Endodermal cell (in vitro differentiated cells): ENCODE data around the gene LGR6. TPM values are rescaled to one million over a fixed set of nuclear protein-coding genes. Genes with fewer than 3 reads are reported as not detected.

ENCODE experiments used
- DNase-seq: peaks from one replicate; pipeline ENCODE4 v3.0.0-alpha.2; 2017
- H3K27ac ChIP-seq: 2 replicates; pipeline ENCODE4 v1.5.1; 2013; ENCODE audit warnings: mild to moderate bottlenecking, low read depth, low read length, moderate library complexity
- H3K27me3 ChIP-seq: 2 replicates; pipeline ENCODE4 v1.6.1; 2013; ENCODE audit warnings: mild to moderate bottlenecking, low read length, moderate library complexity; ENCODE audit not compliant: insufficient read depth, control insufficient read depth, poor library complexity, severe bottlenecking
- H3K36me3 ChIP-seq: 2 replicates; pipeline ENCODE4 v1.7.0; 2013; ENCODE audit warnings: mild to moderate bottlenecking, low read length, moderate library complexity; ENCODE audit not compliant: control insufficient read depth, insufficient read depth
- H3K4me1 ChIP-seq: one replicate; pipeline ENCODE4 v1.7.0; 2013; ENCODE audit warnings: low read length; ENCODE audit not compliant: control insufficient read depth, insufficient read depth
- H3K4me3 ChIP-seq: 2 replicates; pipeline ENCODE4 v1.5.1; 2013; ENCODE audit warnings: mild to moderate bottlenecking, low read length, moderate library complexity
- H3K9ac ChIP-seq: 2 replicates; pipeline ENCODE4 v1.6.1; 2013; ENCODE audit warnings: mild to moderate bottlenecking, low read length, moderate library complexity; ENCODE audit not compliant: poor library complexity, severe bottlenecking; ENCODE audit errors: extremely low read depth
- H3K9me3 ChIP-seq: 2 replicates; pipeline ENCODE4 v1.6.1; 2013; ENCODE audit warnings: mild to moderate bottlenecking, low read length, moderate library complexity; ENCODE audit not compliant: control insufficient read depth
- H3K27ac Mint-ChIP-seq: 2 replicates; pipeline ENCODE4 v1.8.0; 2020; ENCODE audit warnings: mixed read lengths
- H3K27me3 Mint-ChIP-seq: 2 replicates; pipeline ENCODE4 v1.8.0; 2021; ENCODE audit warnings: mild to moderate bottlenecking, mixed read lengths; ENCODE audit not compliant: insufficient read depth
- H3K36me3 Mint-ChIP-seq: 2 replicates; pipeline ENCODE4 v1.8.0; 2020; ENCODE audit warnings: low read depth, mixed read lengths
- H3K4me1 Mint-ChIP-seq: 2 replicates; pipeline ENCODE4 v1.8.0; 2020; ENCODE audit warnings: mixed read lengths
- H3K4me3 Mint-ChIP-seq: 2 replicates; pipeline ENCODE4 v1.8.0; 2020; ENCODE audit warnings: mild to moderate bottlenecking, moderate library complexity, mixed read lengths
- H3K9me3 Mint-ChIP-seq: 2 replicates; pipeline ENCODE4 v1.8.0; 2020; ENCODE audit warnings: mild to moderate bottlenecking, mixed read lengths
- WGBS, 2 experiments: methylation state at CpG; one replicate each; pipeline versions ENCODE4 v1.1.5 to v1.1.7; 2013; ENCODE audit warnings: missing lambda C conversion rate in 2 of 2, mixed read lengths in 1 of 2; ENCODE audit not compliant: insufficient coverage in 1 of 2, insufficient read length in 1 of 2; 5-methylcytosine and 5-hydroxymethylcytosine counted together
- total RNA-seq, 2 donors: library from RNA; stranded (reverse); fragmentation: NEBNext Ultra II Directional in 1 of 2; extraction: Animal tissue kit (Norgen Biotek cat#: 25700) in 1 of 2; gene quantifications; 2 replicates in 1 of 2; 3 replicates in 1 of 2; pipeline ENCODE4 v1.2.1, GENCODE V29; 2021
- TF ChIP-seq, protein P1 (sequence below): fragments of 200-600 bp; sonication (generic); conservative IDR thresholded peaks from 2 replicates; pipeline ENCODE4 v1.5.0; 2021; ENCODE audit warnings: antibody characterized with exemption, mild to moderate bottlenecking

The LGR6 gene
- total RNA-seq, 2 donors from 2014 or later, result 0.73 to 1.5 TPM

- Mint-ChIP-seq H3K27me3 (peaks cover 1% of the 10 kb centered on the region), H3K27ac (no peak overlapping the region), H3K36me3 (no peaks in the 10 kb centered on the region), H3K9me3 (no peaks in the 10 kb centered on the region), H3K4me1 (no peaks in the 10 kb centered on the region), H3K4me3 (no peak overlapping the region)
- no peaks in the 10 kb centered on the region for H3K4me1 ChIP-seq
- no peaks in the 10 kb centered on the region for H3K27me3 ChIP-seq
- H3K9ac ChIP-seq, result no peak overlapping the region
- H3K9me3 ChIP-seq, result no peaks in the 10 kb centered on the region
- no peak overlapping the region for H3K4me3 ChIP-seq
- no peak for DNase-seq
- no peaks in the 10 kb centered on the region for H3K36me3 ChIP-seq
- H3K27ac ChIP-seq, result no peak overlapping the region
- TF ChIP-seq, protein P1, sequence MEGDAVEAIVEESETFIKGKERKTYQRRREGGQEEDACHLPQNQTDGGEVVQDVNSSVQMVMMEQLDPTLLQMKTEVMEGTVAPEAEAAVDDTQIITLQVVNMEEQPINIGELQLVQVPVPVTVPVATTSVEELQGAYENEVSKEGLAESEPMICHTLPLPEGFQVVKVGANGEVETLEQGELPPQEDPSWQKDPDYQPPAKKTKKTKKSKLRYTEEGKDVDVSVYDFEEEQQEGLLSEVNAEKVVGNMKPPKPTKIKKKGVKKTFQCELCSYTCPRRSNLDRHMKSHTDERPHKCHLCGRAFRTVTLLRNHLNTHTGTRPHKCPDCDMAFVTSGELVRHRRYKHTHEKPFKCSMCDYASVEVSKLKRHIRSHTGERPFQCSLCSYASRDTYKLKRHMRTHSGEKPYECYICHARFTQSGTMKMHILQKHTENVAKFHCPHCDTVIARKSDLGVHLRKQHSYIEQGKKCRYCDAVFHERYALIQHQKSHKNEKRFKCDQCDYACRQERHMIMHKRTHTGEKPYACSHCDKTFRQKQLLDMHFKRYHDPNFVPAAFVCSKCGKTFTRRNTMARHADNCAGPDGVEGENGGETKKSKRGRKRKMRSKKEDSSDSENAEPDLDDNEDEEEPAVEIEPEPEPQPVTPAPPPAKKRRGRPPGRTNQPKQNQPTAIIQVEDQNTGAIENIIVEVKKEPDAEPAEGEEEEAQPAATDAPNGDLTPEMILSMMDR, result no peak
Measured at GRCh38 chr1:202310071-202310725, 116.6 kb downstream of the LGR6 start.

DNA sequence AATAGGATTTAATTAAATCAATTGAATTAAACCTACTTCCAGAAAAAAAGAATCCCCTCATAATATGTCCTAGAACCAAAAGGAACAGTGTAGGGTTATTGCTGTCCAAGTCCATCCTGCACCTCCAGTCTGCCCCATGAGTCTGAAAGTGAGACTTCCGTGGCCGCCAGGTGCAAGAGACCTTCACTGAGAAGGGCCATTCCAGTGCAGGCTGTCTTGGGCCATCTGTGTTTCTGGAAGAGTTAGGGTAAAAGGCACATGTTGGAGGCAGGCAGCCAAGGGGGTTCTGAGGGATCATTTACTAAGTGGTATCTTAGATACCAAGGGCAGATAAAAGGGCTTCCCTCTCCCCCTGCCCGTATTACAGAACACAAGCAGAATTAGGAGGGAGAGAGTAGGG lies 117.1 kb downstream of the LGR6 start:
- Histone ChIP-seq H3K36me3 (no peaks in the 10 kb centered on the region), H3K27ac (no peak overlapping the region), H3K9ac (no peak overlapping the region), H3K9me3 (no peaks in the 10 kb centered on the region), H3K27me3 (no peaks in the 10 kb centered on the region), H3K4me3 (no peak overlapping the region), H3K4me1 (no peaks in the 10 kb centered on the region)
- WGBS, 2 experiments, result 93 to 100% methylated on average over 2 of the region's 3 CpGs
- Mint-ChIP-seq H3K27ac (no peak overlapping the region), H3K27me3 (peaks cover 1% of the 10 kb centered on the region), H3K36me3 (no peaks in the 10 kb centered on the region), H3K9me3 (no peaks in the 10 kb centered on the region), H3K4me3 (no peak overlapping the region), H3K4me1 (no peaks in the 10 kb centered on the region)
- TF ChIP-seq, protein P1, result no peak
- DNase-seq, result no peak

DNA sequence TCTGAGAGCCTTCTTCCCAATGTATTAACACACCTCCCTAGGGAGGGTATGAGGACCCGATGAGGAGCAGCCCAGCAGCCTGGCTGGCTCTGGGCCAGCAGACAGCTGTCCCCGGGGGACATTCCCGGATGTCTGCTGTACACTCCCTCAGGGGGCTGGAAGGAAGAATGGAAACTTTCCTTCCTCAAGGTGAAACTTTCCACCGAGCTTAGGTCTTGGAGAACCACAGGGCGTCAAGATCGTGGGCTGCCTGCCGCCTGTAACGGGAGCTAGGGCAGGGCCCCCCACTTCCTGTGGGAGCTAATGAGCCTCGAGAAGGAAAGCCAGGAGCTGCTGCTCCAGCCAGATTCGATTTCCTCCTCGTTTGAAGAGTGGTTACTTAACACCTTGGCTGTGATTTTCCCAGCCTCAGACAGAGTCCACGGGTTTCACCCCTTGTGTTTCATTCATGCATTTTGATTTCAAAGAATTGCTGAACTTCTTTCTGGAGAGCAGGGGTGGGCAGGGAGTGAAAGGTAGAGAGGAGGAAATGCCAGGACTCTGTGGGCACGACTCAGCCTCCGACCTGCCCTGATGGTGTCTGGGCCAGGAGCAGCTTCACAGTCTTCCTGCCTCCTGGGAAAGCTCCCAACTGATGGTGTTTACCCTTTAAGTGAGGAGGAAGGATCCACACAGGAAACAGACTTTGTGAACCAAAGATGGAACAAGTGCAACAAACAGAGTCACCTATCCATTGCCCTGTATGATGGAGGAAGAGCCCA lies 118.5 kb downstream of the LGR6 start:
- no peaks in the 10 kb centered on the region for H3K4me1 Mint-ChIP-seq
- no peak overlapping the region for H3K4me3 ChIP-seq
- TF ChIP-seq, protein P1, result no peak
- no peaks in the 10 kb centered on the region for H3K9me3 ChIP-seq
- H3K9ac ChIP-seq, result no peak overlapping the region
- H3K4me1 ChIP-seq, result no peaks in the 10 kb centered on the region
- no peak overlapping the region for H3K27ac ChIP-seq
- H3K36me3 Mint-ChIP-seq, result no peaks in the 10 kb centered on the region
- no peaks in the 10 kb centered on the region for H3K9me3 Mint-ChIP-seq
- H3K27me3 ChIP-seq, result no peaks in the 10 kb centered on the region
- no peak overlapping the region for H3K27ac Mint-ChIP-seq
- H3K27me3 Mint-ChIP-seq, result peaks cover 1% of the 10 kb centered on the region
- no peaks in the 10 kb centered on the region for H3K36me3 ChIP-seq
- H3K4me3 Mint-ChIP-seq, result no peak overlapping the region
- DNase-seq, result no peak
- 80 to 85% methylated on average over 12 to 14 of the region's 14 CpGs for WGBS, 2 experiments
